AG04449 (cell line): Measurements from ENCODE around the gene HIRA.

Experiments
- CTCF ChIA-PET: fragments of 350-600 bp; formaldehyde crosslinking; extraction: SDS; loops from one replicate; lab custom pipeline; 2021; ENCODE audit warnings: antibody characterized with exemption; lab: Yijun Ruan, JAX
- POLR2A ChIA-PET: fragments of 400-600, 350-600 bp; formaldehyde crosslinking; extraction: SDS; loops from one replicate; lab custom pipeline; 2020; ENCODE audit warnings: antibody characterized with exemption, inconsistent platforms; lab: Yijun Ruan, JAX
- DNase-seq: peaks from one replicate; pipeline ENCODE4 v3.0.0-alpha.2; 2010; ENCODE audit warnings: low read depth, low spot score
- H3K4me3 ChIP-seq: 2 replicates; pipeline ENCODE4 v1.5.1; 2011; ENCODE audit warnings: low read depth, mild to moderate bottlenecking, control low read depth, low read length
- CTCF ChIP-seq: IDR thresholded peaks from one replicate; pipeline ENCODE4 v1.5.1; 2011; ENCODE audit warnings: mild to moderate bottlenecking, moderate library complexity, low read length, control low read depth, inconsistent platforms; ENCODE audit not compliant: insufficient read depth; ENCODE audit errors: missing control alignments

The HIRA gene

GRCh38 chr22:19466126-19466716 is 34.7 kb upstream of the HIRA start:
- H3K4me3 ChIP-seq, result no peak overlapping the region
- ChIA-PET POLR2A (no interaction called here), CTCF (interaction anchor here (1.4 to 3.3 kb wide), 3 partner anchors 7 to 164 kb away, joined by 6 to 17 read pairs (median 10); no protein-coding TSS in a partner anchor)
- no peak for TF ChIP-seq CTCF
- no peak for DNase-seq

- no peak for TF ChIP-seq CTCF
- ChIA-PET POLR2A (no interaction called here), CTCF (interaction anchor here (2.1 to 3.3 kb wide), 2 partner anchors 9 to 12 kb away, joined by 10 to 17 read pairs; no protein-coding TSS in a partner anchor)
- no peak overlapping the region for H3K4me3 ChIP-seq
- DNase-seq, result no peak
Measured at GRCh38 chr22:19464975-19465374, 33.4 kb upstream of the HIRA start.

- no peak overlapping the region for H3K4me3 ChIP-seq
- TF ChIP-seq CTCF, result no peak
- no peak for DNase-seq
- ChIA-PET CTCF (interaction anchor here (1.0 to 3.3 kb wide), 4 partner anchors 9 to 165 kb away, joined by 3 to 17 read pairs (median 7); no protein-coding TSS in a partner anchor), POLR2A (no interaction called here)
Measured at GRCh38 chr22:19464546-19464945, 33.0 kb upstream of the HIRA start.

GRCh38 chr22:19463491-19464469 is 32.2 kb upstream of the HIRA start:
- CTCF ChIA-PET, result interaction anchor here (1.0 to 3.3 kb wide), 6 partner anchors 10 to 167 kb away, joined by 3 to 17 read pairs (median 6); no protein-coding TSS in a partner anchor
- no peak for TF ChIP-seq CTCF
- H3K4me3 ChIP-seq, result no peak overlapping the region
- POLR2A ChIA-PET, result interaction anchor here (1.1 kb wide), 1 partner anchor 9 kb away, joined by 3 read pairs; no protein-coding TSS in a partner anchor
- DNase-seq, result peak; percentile 31

GRCh38 chr22:19463008-19463407 is 31.5 kb upstream of the HIRA start:
- POLR2A ChIA-PET, result interaction anchor here (1.1 kb wide), 1 partner anchor 10 kb away, joined by 3 read pairs; no protein-coding TSS in a partner anchor
- CTCF ChIA-PET, result interaction anchor here (1.2 to 3.3 kb wide), 3 partner anchors 11 to 168 kb away, joined by 4 to 17 read pairs (median 8); no protein-coding TSS in a partner anchor
- no peak overlapping the region for H3K4me3 ChIP-seq
- DNase-seq, result no peak
- no peak for TF ChIP-seq CTCF
